ENCODE data around the gene KCNMB4.
A peak's percentile ranks its signal among the peaks of the same experiment; 100 is the strongest.

The KCNMB4 gene

DNA sequence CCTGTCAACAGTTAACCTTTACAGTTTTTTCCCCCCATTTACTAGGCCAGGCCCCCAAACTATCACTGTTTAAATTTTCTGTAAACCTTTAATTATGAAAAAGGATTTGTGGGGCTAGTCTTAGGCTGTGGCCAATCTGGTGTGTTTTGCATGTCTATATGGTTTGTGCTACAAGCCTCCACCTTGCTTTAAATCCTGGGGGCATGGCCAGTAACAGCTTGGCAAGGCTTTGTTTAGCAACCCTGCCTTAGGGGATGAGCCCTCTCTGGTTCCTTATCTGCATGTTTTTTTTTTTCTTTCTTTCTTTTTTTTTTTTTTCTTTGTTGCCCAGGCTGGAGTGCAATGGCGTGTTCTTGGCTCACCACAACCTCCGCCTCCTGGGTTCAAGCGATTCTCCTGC lies 102.7 kb downstream of the KCNMB4 start:
- peak overlapping the region; percentile 78 for H3K4me2 ChIP-seq (ENCODE audit: low read length)

DNA sequence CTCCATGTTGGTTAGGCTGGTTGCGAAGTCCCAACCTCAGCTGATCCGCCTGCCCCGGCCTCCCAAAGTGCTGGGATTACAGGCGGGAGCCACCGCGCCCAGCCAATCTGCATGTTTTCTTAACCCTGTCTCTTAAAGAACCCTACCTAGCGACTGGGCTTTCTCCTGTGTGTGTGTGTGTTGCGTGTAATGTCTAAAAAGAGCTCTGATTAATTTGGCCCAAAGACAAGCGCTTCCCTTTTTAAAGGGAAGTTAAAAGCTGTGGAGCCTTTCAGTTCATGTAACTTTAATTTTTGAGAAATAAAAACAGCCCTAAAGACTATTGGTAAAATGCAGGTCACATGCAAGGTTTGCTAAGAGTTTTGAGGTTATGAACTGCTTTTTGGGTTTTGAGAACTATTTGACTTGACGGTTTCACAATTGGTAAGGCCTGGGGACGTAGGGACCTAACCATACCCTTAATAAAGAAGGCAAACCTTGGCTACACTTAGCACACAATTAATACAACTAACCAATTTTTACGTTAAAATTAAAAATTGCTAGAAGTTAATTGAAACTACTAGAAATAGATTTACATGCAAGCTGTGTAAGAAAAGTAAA lies 103.2 kb downstream of the KCNMB4 start:
- H3K9me2 ChIP-seq (replicated peaks; ENCODE audit: control insufficient read depth, low read length), result no peaks in the 10 kb centered on the region
- peak overlapping the region; percentile 77 for H3K27ac ChIP-seq (ENCODE audit: low read depth, low read length)
- H3K79me2 ChIP-seq (ENCODE audit: control insufficient read depth, low read length), result peaks cover 57% of the 10 kb centered on the region
- peak overlapping the region; percentile 78 for H3K4me2 ChIP-seq (ENCODE audit: low read length)
- H4K20me1 ChIP-seq (ENCODE audit: control insufficient read depth, insufficient read depth, low read depth, low read length), result no peaks in the 10 kb centered on the region
- peak overlapping the region; percentile 80 for H3K4me3 ChIP-seq (ENCODE audit: low read length)
- peaks cover 37% of the 10 kb centered on the region for H3K36me3 ChIP-seq (ENCODE audit: control insufficient read depth, low read length)
- peaks cover 7% of the 10 kb centered on the region for H3K9me3 ChIP-seq (ENCODE audit: control insufficient read depth, insufficient read depth, low read length)
- H3K27me3 ChIP-seq (ENCODE audit: control insufficient read depth, low read length), result no peaks in the 10 kb centered on the region
- H3K4me1 ChIP-seq (ENCODE audit: control insufficient read depth, low read length), result peaks cover 27% of the 10 kb centered on the region
- TF ChIP-seq, protein P1, sequence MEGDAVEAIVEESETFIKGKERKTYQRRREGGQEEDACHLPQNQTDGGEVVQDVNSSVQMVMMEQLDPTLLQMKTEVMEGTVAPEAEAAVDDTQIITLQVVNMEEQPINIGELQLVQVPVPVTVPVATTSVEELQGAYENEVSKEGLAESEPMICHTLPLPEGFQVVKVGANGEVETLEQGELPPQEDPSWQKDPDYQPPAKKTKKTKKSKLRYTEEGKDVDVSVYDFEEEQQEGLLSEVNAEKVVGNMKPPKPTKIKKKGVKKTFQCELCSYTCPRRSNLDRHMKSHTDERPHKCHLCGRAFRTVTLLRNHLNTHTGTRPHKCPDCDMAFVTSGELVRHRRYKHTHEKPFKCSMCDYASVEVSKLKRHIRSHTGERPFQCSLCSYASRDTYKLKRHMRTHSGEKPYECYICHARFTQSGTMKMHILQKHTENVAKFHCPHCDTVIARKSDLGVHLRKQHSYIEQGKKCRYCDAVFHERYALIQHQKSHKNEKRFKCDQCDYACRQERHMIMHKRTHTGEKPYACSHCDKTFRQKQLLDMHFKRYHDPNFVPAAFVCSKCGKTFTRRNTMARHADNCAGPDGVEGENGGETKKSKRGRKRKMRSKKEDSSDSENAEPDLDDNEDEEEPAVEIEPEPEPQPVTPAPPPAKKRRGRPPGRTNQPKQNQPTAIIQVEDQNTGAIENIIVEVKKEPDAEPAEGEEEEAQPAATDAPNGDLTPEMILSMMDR (IDR thresholded peaks at IDR 0.05; ENCODE audit: low read depth, low read length, poor library complexity, severe bottlenecking), result no peak
- H3F3A ChIP-seq (ENCODE audit: control insufficient read depth, insufficient read depth), result 0 out of 2 replicates have a peak, but pooled peaks cover 3% of the 10 kb centered on the region

More for the DNA sequence above, 102.7 kb downstream of the KCNMB4 start:
- 0 out of 2 replicates have a peak, but pooled peaks cover 3% of the 10 kb centered on the region for H3F3A ChIP-seq (ENCODE audit: control insufficient read depth, insufficient read depth)
- peaks cover 37% of the 10 kb centered on the region for H3K36me3 ChIP-seq (ENCODE audit: control insufficient read depth, low read length)
- peak overlapping the region; percentile 80 for H3K4me3 ChIP-seq (ENCODE audit: low read length)
- H4K20me1 ChIP-seq (ENCODE audit: control insufficient read depth, insufficient read depth, low read depth, low read length), result no peaks in the 10 kb centered on the region
- H3K27ac ChIP-seq (ENCODE audit: low read depth, low read length), result peak overlapping the region; percentile 77
- no peak for TF ChIP-seq EZH2phosphoT487 (IDR thresholded peaks at IDR 0.05; ENCODE audit: borderline replicate concordance, low read length)
- TF ChIP-seq, protein P1 (IDR thresholded peaks at IDR 0.05; ENCODE audit: low read depth, low read length, poor library complexity, severe bottlenecking), result no peak
- H3K4me1 ChIP-seq (ENCODE audit: control insufficient read depth, low read length), result peaks cover 27% of the 10 kb centered on the region
- no peaks in the 10 kb centered on the region for H3K27me3 ChIP-seq (ENCODE audit: control insufficient read depth, low read length)
- no peaks in the 10 kb centered on the region for H3K9me2 ChIP-seq (replicated peaks; ENCODE audit: control insufficient read depth, low read length)
- peaks cover 12% of the 10 kb centered on the region for H3K9me3 ChIP-seq (ENCODE audit: control insufficient read depth, insufficient read depth, low read length)
- peaks cover 57% of the 10 kb centered on the region for H3K79me2 ChIP-seq (ENCODE audit: control insufficient read depth, low read length)

DNA sequence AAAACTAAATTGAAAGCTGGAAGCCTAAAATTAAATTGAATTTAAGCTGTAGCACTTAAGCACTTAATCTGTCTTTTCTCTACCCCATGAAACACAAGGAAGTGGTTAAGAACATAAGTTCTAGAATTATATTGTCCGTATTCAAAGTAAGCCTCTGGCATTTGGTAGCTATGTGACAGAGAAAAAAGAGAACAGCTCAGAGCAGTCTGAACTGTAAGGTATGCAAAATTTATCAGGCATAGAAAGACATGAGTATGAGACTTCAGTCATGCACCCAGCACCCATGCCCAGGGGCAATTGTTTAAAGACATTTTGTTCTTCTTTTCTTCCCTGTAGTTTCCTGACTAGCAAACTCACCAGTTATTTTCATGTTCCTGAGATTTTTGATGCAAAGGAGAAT lies 116.7 kb downstream of the KCNMB4 start:
- TF ChIP-seq, protein P1 (IDR thresholded peaks at IDR 0.05; ENCODE audit: low read depth, low read length, poor library complexity, severe bottlenecking), result no peak
- TF ChIP-seq EZH2phosphoT487 (IDR thresholded peaks at IDR 0.05; ENCODE audit: borderline replicate concordance, low read length), result no peak
- peaks cover 91% of the 10 kb centered on the region for H3K79me2 ChIP-seq (ENCODE audit: control insufficient read depth, low read length)
- peaks cover 93% of the 10 kb centered on the region for H3K4me1 ChIP-seq (ENCODE audit: control insufficient read depth, low read length)
- peak overlapping the region; percentile 74 for H3K4me2 ChIP-seq (ENCODE audit: low read length)
- peaks cover under 1% of the 10 kb centered on the region; the same call in 1 of the 2 replicates for H3K9me3 ChIP-seq (ENCODE audit: control insufficient read depth, insufficient read depth, low read length)
- no peaks in the 10 kb centered on the region for H4K20me1 ChIP-seq (ENCODE audit: control insufficient read depth, insufficient read depth, low read depth, low read length)
- H3F3A ChIP-seq (ENCODE audit: control insufficient read depth, insufficient read depth), result peaks cover 25% of the 10 kb centered on the region
- no peaks in the 10 kb centered on the region for H3K9me2 ChIP-seq (replicated peaks; ENCODE audit: control insufficient read depth, low read length)
- H3K4me3 ChIP-seq (ENCODE audit: low read length), result peak overlapping the region; percentile 23
- H3K27ac ChIP-seq (ENCODE audit: low read depth, low read length), result peak overlapping the region; percentile 96
- H3K27me3 ChIP-seq (ENCODE audit: control insufficient read depth, low read length), result no peaks in the 10 kb centered on the region
- peaks cover 72% of the 10 kb centered on the region for H3K36me3 ChIP-seq (ENCODE audit: control insufficient read depth, low read length)
